IMR-90 (cell line): ENCODE data around the gene FNDC11. TPM values are rescaled to one million over a fixed set of nuclear protein-coding genes. Genes with fewer than 3 reads are reported as not detected.

Experiments
- ATAC-seq: fragments of 200-7000 bp; cut with Tn5 transposase; 2 replicates; pipeline ENCODE4 v1.9.1; 2020; ENCODE audit warnings: low read depth, mild to moderate bottlenecking, moderate library complexity
- BruUV-seq: library from RNA; stranded (reverse); fragments of 400-500 nt; replicated peaks from 2 replicates; lab custom pipeline; 2021; lab: Mats Ljungman, UMichigan
- CTCF ChIA-PET: fragments of 300-600 bp; formaldehyde crosslinking; extraction: SDS; loops from one replicate; lab custom pipeline; 2021; ENCODE audit warnings: antibody characterized with exemption; lab: Yijun Ruan, JAX
- POLR2A ChIA-PET: fragments of 300-600 bp; sonication (Branson Sonifier 250); formaldehyde crosslinking; loops from one replicate; lab custom pipeline; 2022; ENCODE audit warnings: antibody characterized with exemption; ENCODE audit not compliant: unreplicated experiment; lab: Charles Lee
- DNase-seq: peaks from one replicate; pipeline ENCODE4 v3.0.0; 2013
- H2AFZ ChIP-seq: replicated peaks from 2 replicates; pipeline ENCODE3; 2013; ENCODE audit warnings: low read length, mild to moderate bottlenecking; ENCODE audit not compliant: poor library complexity
- H2AK5ac ChIP-seq: 2 replicates; pipeline ENCODE4 v1.6.1; 2013; ENCODE audit warnings: low read depth, low read length, inconsistent platforms
- H2AK9ac ChIP-seq: replicated peaks from 2 replicates; pipeline ENCODE3; 2013; ENCODE audit warnings: mild to moderate bottlenecking, low read depth, low read length, moderate library complexity; ENCODE audit not compliant: poor library complexity
- H2BK120ac ChIP-seq: 2 replicates; pipeline ENCODE4 v1.6.1; 2013; ENCODE audit warnings: low read depth, low read length, inconsistent platforms
- H2BK15ac ChIP-seq: 3 replicates; pipeline ENCODE4 v1.6.1; 2013; ENCODE audit warnings: low read depth, low read length, inconsistent platforms
- H2BK20ac ChIP-seq: 2 replicates; pipeline ENCODE4 v1.6.1; 2013; ENCODE audit warnings: low read depth, mild to moderate bottlenecking, inconsistent platforms, low read length, moderate library complexity
- H2BK5ac ChIP-seq: 2 replicates; pipeline ENCODE4 v1.6.1; 2013; ENCODE audit warnings: mild to moderate bottlenecking, low read depth, low read length, inconsistent platforms; ENCODE audit not compliant: poor library complexity, severe bottlenecking
- H3K14ac ChIP-seq: replicated peaks from 2 replicates; pipeline ENCODE4 v1.6.1; 2013; ENCODE audit warnings: low read depth, low read length, inconsistent platforms
- H3K18ac ChIP-seq: 2 replicates; pipeline ENCODE4 v1.6.1; 2013; ENCODE audit warnings: low read depth, low read length, control low read depth
- H3K23ac ChIP-seq: 2 replicates; pipeline ENCODE4 v1.6.1; 2013; ENCODE audit warnings: low read depth, low read length, inconsistent platforms
- H3K27ac ChIP-seq: 2 replicates; pipeline ENCODE4 v1.5.1; 2013; ENCODE audit warnings: mild to moderate bottlenecking, control low read depth, low read length; ENCODE audit not compliant: insufficient read depth
- H3K27me3 ChIP-seq: 2 replicates; pipeline ENCODE4 v1.6.1; 2013; ENCODE audit warnings: low read length; ENCODE audit not compliant: control insufficient read depth, insufficient read depth
- H3K36me3 ChIP-seq: 2 replicates; pipeline ENCODE4 v1.6.1; 2013; ENCODE audit warnings: low read length, mixed read lengths; ENCODE audit not compliant: control insufficient read depth, insufficient read depth
- H3K4ac ChIP-seq: 2 replicates; pipeline ENCODE4 v1.6.1; 2013; ENCODE audit warnings: low read depth, low read length, inconsistent platforms
- H3K4me1 ChIP-seq: 2 replicates; pipeline ENCODE4 v1.6.1; 2013; ENCODE audit warnings: low read length, mixed read lengths; ENCODE audit not compliant: control insufficient read depth, insufficient read depth
- H3K4me2 ChIP-seq: 2 replicates; pipeline ENCODE4 v1.6.1; 2013; ENCODE audit warnings: low read depth, mild to moderate bottlenecking, control low read depth, low read length, moderate library complexity
- H3K4me3 ChIP-seq: 2 replicates; pipeline ENCODE4 v1.5.1; 2013; ENCODE audit warnings: low read depth, mild to moderate bottlenecking, control low read depth, low read length, moderate library complexity; ENCODE audit not compliant: insufficient read depth
- H3K56ac ChIP-seq: 2 replicates; pipeline ENCODE4 v1.6.1; 2013; ENCODE audit warnings: low read length, inconsistent platforms; ENCODE audit not compliant: insufficient read depth; ENCODE audit errors: extremely low read depth
- H3K79me1 ChIP-seq, 2 experiments: 2 replicates each; pipeline ENCODE4 v1.6.1; 2013; ENCODE audit warnings: low read length in 2 of 2, inconsistent platforms in 1 of 2, low read depth in 1 of 2
- H3K9ac ChIP-seq: 2 replicates; pipeline ENCODE4 v1.6.1; 2013; ENCODE audit warnings: low read depth, low read length, control low read depth
- H3K9me1 ChIP-seq: 2 replicates; pipeline ENCODE4 v1.6.1; 2013; ENCODE audit warnings: low read length, inconsistent platforms; ENCODE audit not compliant: insufficient read depth
- H3K9me3 ChIP-seq: 2 replicates; pipeline ENCODE4 v1.6.1; 2013; ENCODE audit warnings: low read length; ENCODE audit not compliant: control insufficient read depth, insufficient read depth
- H4K20me1 ChIP-seq: 2 replicates; pipeline ENCODE4 v1.6.1; 2013; ENCODE audit warnings: low read length, inconsistent platforms; ENCODE audit not compliant: insufficient read depth
- H4K5ac ChIP-seq: 2 replicates; pipeline ENCODE4 v1.6.1; 2013; ENCODE audit warnings: mild to moderate bottlenecking, low read depth, low read length, control low read depth
- H4K8ac ChIP-seq, 2 experiments: 2 replicates each; pipeline ENCODE4 v1.6.1; 2013; ENCODE audit warnings: low read depth in 2 of 2, low read length in 2 of 2, control low read depth in 1 of 2, inconsistent platforms in 1 of 2
- H4K91ac ChIP-seq: 2 replicates; pipeline ENCODE4 v1.6.1; 2013; ENCODE audit warnings: low read depth, low read length, inconsistent platforms; ENCODE audit not compliant: insufficient read depth
- BHLHE40 ChIP-seq: fragments of 150-350 bp; IDR thresholded peaks from 2 replicates; pipeline ENCODE4 v1.6.1; 2016; ENCODE audit warnings: mild to moderate bottlenecking, low read depth, low read length
- FOS ChIP-seq: fragments of 150-350 bp; IDR thresholded peaks from 2 replicates; pipeline ENCODE4 v1.6.1; 2016; ENCODE audit warnings: low read depth, low read length
- MAFK ChIP-seq: IDR thresholded peaks from 2 replicates; pipeline ENCODE4 v1.6.1; 2012; ENCODE audit warnings: low read depth, low read length, improper control_type of control experiment
- NFE2L2 ChIP-seq: fragments of 150-350 bp; IDR thresholded peaks from 2 replicates; pipeline ENCODE4 v1.6.1; 2016; ENCODE audit warnings: low read depth, mild to moderate bottlenecking, low read length
- RAD21 ChIP-seq: IDR thresholded peaks from 2 replicates; pipeline ENCODE4 v1.6.1; 2012; ENCODE audit warnings: low read length, improper control_type of control experiment
- RCOR1 ChIP-seq: IDR thresholded peaks from 2 replicates; pipeline ENCODE4 v1.6.1; 2012; ENCODE audit warnings: mild to moderate bottlenecking, low read length, improper control_type of control experiment; ENCODE audit not compliant: insufficient replicate concordance
- RFX5 ChIP-seq: IDR thresholded peaks from 2 replicates; pipeline ENCODE4 v1.8.0; 2012; ENCODE audit warnings: low read depth, mild to moderate bottlenecking, low read length, moderate library complexity
- SMC3 ChIP-seq: fragments of 150-350 bp; IDR thresholded peaks from 2 replicates; pipeline ENCODE4 v1.6.1; 2016; ENCODE audit warnings: low read depth, mild to moderate bottlenecking, antibody characterized with exemption, low read length, moderate library complexity
- USF2 ChIP-seq: fragments of 150-350 bp; IDR thresholded peaks from 2 replicates; pipeline ENCODE4 v1.6.1; 2017; ENCODE audit warnings: mild to moderate bottlenecking, antibody characterized with exemption, low read length, low read depth
- WGBS, 2 experiments: methylation state at CpG; one replicate each; pipeline versions ENCODE4 v1.1.5 to v1.1.7; 2013; ENCODE audit warnings: missing lambda C conversion rate in 2 of 2; ENCODE audit not compliant: insufficient read length in 1 of 2; ENCODE audit errors: extremely low coverage in 2 of 2; 5-methylcytosine and 5-hydroxymethylcytosine counted together
- dilution Hi-C: fragments of 300-500 bp; cut with HindIII; formaldehyde crosslinking; loops from one replicate; pipeline ENCODE4 v1.14.3; 2018; ENCODE audit warnings: low sequenced_read_pairs; ENCODE audit not compliant: unreplicated experiment
- in situ Hi-C: fragments of 300-500 bp; cut with MboI; formaldehyde crosslinking; loops from 3 replicates; pipeline ENCODE4 v1.14.3; 2019; ENCODE audit warnings: low sequenced_read_pairs, inconsistent platforms, mixed read lengths
- intact Hi-C: fragments of 100-400 bp; cut with micrococcal nuclease; formaldehyde crosslinking; loops from 2 replicates; pipeline ENCODE4 v1.10.0; 2022
- polyA plus RNA-seq, 3 experiments: library from polyadenylated mRNA; depleted of rRNA; stranded (reverse); fragments of >200 nt; gene quantifications; 2 replicates each; pipeline ENCODE4 v1.2.3, GENCODE V29; 2012; ENCODE audit warnings: low replicate concordance in 1 of 3
- total RNA-seq: library from RNA; depleted of rRNA; stranded (reverse); fragments of >200 nt; gene quantifications from 2 replicates; pipeline ENCODE4 v1.2.3, GENCODE V29; 2012

Gene FNDC11
- total and polyA plus RNA-seq, 2 of the 4 experiments (the other 2 are of a cell fraction), result 0.36 to 1.0 TPM

GRCh38 chr20:63587776-63588591 lies 34.0 kb downstream of the FNDC11 start:
- no peak overlapping the region for H2AFZ ChIP-seq
- WGBS, 2 experiments, result 88% methylated on average over 1 of the region's 19 CpGs; no CpG with 5 or more reads in 1 of the 2 experiments
- H2BK5ac ChIP-seq, result no peak overlapping the region
- no peak overlapping the region for H3K4me3 ChIP-seq
- peak overlapping the region; percentile 55 for H2AK9ac ChIP-seq
- TF ChIP-seq MAFK, result no peak
- no peak for TF ChIP-seq NFE2L2
- TF ChIP-seq BHLHE40, result no peak
- TF ChIP-seq RAD21, result no peak
- TF ChIP-seq RCOR1, result no peak
- TF ChIP-seq USF2, result no peak
- TF ChIP-seq FOS, result no peak
- no peak for TF ChIP-seq RFX5
- TF ChIP-seq SMC3, result no peak
- H3K4me1 ChIP-seq, result no peaks in the 10 kb centered on the region
- no peak overlapping the region for H4K91ac ChIP-seq
- H2BK20ac ChIP-seq, result no peak overlapping the region
- CTCF ChIA-PET, result no interaction called here
- no peaks in the 10 kb centered on the region; the same call in none of the 2 replicates for H4K20me1 ChIP-seq
- no peak overlapping the region for H4K8ac ChIP-seq
- H3K9me3 ChIP-seq, result no peaks in the 10 kb centered on the region
- no peak overlapping the region for H2BK15ac ChIP-seq
- H3K56ac ChIP-seq, result no peak overlapping the region
- no peak for ATAC-seq
- intact Hi-C loops (no loop called here), in situ Hi-C loops (no loop called here), dilution Hi-C loops (no loop called here)
- H3K14ac ChIP-seq, result no peak overlapping the region
- H2AK5ac ChIP-seq, result no peak overlapping the region
- no peak overlapping the region for H3K9ac ChIP-seq
- H4K5ac ChIP-seq, result no peak overlapping the region
- H3K18ac ChIP-seq, result no peak overlapping the region
- H3K23ac ChIP-seq, result no peak overlapping the region
- H3K4me2 ChIP-seq, result no peak overlapping the region
- no peak for DNase-seq
- H3K79me1 ChIP-seq, result peaks cover 0 to 4% of the 10 kb centered on the region in 2 experiments; a peak in 2 of 4 replicates
- H3K27ac ChIP-seq, result no peak overlapping the region
- peaks cover 2% of the 10 kb centered on the region; the same call in 1 of the 2 replicates for H3K9me1 ChIP-seq
- no peak overlapping the region for H3K4ac ChIP-seq
- H3K27me3 ChIP-seq, result no peaks in the 10 kb centered on the region
- peaks cover 39% of the 10 kb centered on the region for H3K36me3 ChIP-seq
- no TSS peak for BruUV-seq
- POLR2A ChIA-PET, result no interaction called here
- no peak overlapping the region for H2BK120ac ChIP-seq
